SK-N-MC (cell line): ENCODE data around the gene SLC37A4.

Experiments
- EZH2 ChIP-seq: fragments of 200-600 bp; sonication (generic); IDR thresholded peaks from one replicate; pipeline ENCODE4 v1.6.1; 2017; ENCODE audit warnings: antibody characterized with exemption
- POLR2AphosphoS5 ChIP-seq: IDR thresholded peaks from 2 replicates; pipeline ENCODE4 v1.6.1; 2012; ENCODE audit warnings: mild to moderate bottlenecking, low read depth, low read length, borderline replicate concordance

- no peak for TF ChIP-seq EZH2
- TF ChIP-seq POLR2AphosphoS5 = no peak; the same call in 1 of the 2 replicates
Measured at GRCh38 chr11:119027561-119028345, 2.9 kb downstream of the SLC37A4 start.
